ENCODE measurements around the gene RHAG. TPM values are rescaled to one million over a fixed set of nuclear protein-coding genes. Genes with fewer than 3 reads are reported as not detected.
"Not testable (repeated sequence)": the region's sequence is repeated elsewhere in the genome, so short reads cannot be mapped to it uniquely, and the experiment has no call there.

RHAG gene
- total RNA-seq, 2 donors from 2014 or later = not detected

- no peaks in the 10 kb centered on the region for H3K9me3 Mint-ChIP-seq
- H3K27ac Mint-ChIP-seq = no peak overlapping the region
- no peak for DNase-seq (ENCODE audit: low spot score in 2 of 2)
- H3K36me3 Mint-ChIP-seq = no peaks in the 10 kb centered on the region
- no peak for ATAC-seq
These were observed 9.6 kb upstream of the RHAG start for GRCh38 chr6:49646130-49646824.

DNA sequence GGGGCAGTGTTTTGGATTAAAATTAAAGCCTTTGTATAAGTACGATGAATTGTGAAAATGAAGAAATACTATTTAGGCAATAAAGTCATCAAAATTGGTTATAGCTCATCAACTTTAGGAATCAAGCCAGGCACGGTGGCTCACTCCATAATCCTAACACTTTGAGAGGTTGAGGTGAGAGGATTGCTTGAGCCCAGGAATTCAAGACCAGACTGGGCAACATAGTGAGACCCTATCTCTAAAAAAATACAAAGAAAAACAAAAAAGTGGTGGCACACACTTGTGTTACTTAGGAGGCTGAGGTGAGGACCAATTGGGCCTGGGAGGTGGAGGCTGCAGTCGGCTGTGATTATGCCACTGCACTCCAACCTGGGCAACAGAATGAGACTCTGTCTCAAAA is 8.5 kb upstream of the RHAG start:
- ATAC-seq = no peak
- H3K36me3 Mint-ChIP-seq = no peaks in the 10 kb centered on the region
- no peak overlapping the region for H3K27ac Mint-ChIP-seq
- no peaks in the 10 kb centered on the region for H3K9me3 Mint-ChIP-seq
- no peak for DNase-seq (ENCODE audit: low spot score in 2 of 2)

GRCh38 chr6:49639177-49639817 is 2.7 kb upstream of the RHAG start:
- no peak for DNase-seq (ENCODE audit: low spot score in 2 of 2)

DNA sequence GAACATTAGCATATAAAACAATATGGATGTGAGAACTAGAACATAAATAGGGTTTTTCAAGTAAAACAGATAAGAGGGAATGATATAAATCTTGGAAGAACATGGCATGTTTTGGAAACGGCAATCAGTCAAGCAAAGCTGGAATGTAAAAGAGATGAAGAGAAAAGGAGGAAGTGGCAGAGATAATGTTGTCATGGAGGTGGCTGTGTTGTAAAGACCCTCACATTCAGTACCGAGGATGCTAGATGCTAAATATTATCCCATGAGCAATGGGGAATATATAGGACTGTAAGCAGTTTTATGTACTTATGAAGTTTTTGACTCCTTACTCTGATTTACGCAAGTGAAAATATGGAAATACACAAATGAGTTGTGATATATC is 702 bp upstream of the RHAG start:
- Mint-ChIP-seq H3K27ac (no peak overlapping the region), H3K36me3 (no peaks in the 10 kb centered on the region), H3K9me3 (no peaks in the 10 kb centered on the region)
- DNase-seq (ENCODE audit: low spot score in 2 of 2) (no peak), ATAC-seq (no peak)

More at GRCh38 chr6:49639177-49639817, 2.7 kb upstream of the RHAG start:
- Mint-ChIP-seq H3K36me3 (no peaks in the 10 kb centered on the region), H3K27ac (no peak overlapping the region), H3K9me3 (no peaks in the 10 kb centered on the region)
- ATAC-seq = no peak

- no peaks in the 10 kb centered on the region for H3K36me3 Mint-ChIP-seq
- no peaks in the 10 kb centered on the region for H3K9me3 Mint-ChIP-seq
- DNase-seq (ENCODE audit: low spot score in 2 of 2) (no peak), ATAC-seq (no peak)
- H3K27ac Mint-ChIP-seq = no peak overlapping the region
These were observed 494 bp downstream of the RHAG start for GRCh38 chr6:49635978-49636712.

DNA sequence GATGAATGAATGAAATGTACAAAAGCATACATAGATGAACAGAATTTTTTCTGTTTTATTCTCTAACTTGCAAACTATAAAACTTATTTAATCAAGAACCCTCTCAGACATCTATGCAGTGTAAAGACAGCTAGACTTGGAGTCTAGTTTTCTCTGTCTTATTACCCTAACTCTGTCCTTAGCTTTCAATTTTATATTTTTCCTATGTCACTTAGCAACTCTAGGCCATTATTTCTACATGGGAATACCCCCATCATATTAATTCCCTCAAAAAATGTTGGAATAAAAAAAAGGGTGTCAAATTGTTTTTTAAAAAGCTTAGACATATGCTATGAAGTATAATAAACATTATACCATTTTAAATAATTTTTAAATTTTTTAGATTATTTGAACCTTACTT is 1.2 kb downstream of the RHAG start:
- Mint-ChIP-seq H3K27ac (no peak overlapping the region), H3K9me3 (no peaks in the 10 kb centered on the region), H3K36me3 (no peaks in the 10 kb centered on the region)
- DNase-seq (ENCODE audit: low spot score in 2 of 2) (no peak), ATAC-seq (no peak)

DNA sequence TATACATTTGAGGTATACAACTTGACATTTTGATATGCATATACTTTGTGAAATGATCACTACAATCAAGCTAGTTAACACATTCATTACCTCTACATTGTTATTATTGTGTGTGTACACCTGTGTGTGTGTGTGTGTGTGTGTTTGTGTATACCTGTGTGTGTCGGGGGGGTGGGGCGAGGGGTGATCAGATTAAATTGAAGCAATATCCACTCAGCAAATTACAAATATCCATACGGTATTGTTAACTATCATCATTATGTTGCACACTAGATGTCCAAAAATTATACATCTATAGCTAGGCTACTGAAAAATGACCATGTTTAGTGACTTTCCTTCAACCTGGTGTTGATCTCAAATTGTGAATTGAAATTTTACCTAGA is 1.8 kb downstream of the RHAG start:
- H3K36me3 Mint-ChIP-seq = no peaks in the 10 kb centered on the region
- DNase-seq (ENCODE audit: low spot score in 2 of 2) (no peak), ATAC-seq (no peak)
- H3K27ac Mint-ChIP-seq = no peak overlapping the region
- H3K9me3 Mint-ChIP-seq = peaks cover 0 to 4% of the 10 kb centered on the region in 2 donors

GRCh38 chr6:49634092-49634835 is 2.4 kb downstream of the RHAG start:
- H3K9me3 Mint-ChIP-seq = peaks cover 0 to 4% of the 10 kb centered on the region in 2 donors
- ATAC-seq = no peak

DNA sequence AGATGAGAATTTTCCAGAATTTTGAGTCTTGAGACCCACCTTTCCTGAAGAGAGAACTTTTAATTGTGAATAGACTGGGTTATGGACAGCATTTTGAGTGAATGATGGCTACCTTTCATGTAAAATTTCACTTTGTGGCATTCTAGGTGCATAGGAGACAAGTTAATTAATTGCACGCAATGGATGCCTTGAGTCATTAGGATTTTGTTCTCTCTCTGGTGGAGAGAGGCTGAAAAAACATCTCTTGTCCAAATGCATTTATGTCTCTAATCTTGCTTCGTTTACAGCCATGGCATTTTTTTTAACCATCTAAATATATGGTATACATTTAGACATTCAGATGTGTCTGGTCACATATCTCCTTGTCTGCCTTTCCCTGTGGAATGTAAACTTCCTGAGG is 3.1 kb downstream of the RHAG start:
- ATAC-seq = no peak
- H3K36me3 Mint-ChIP-seq = peaks cover 0 to 2% of the 10 kb centered on the region in 2 donors
- no peak for DNase-seq (ENCODE audit: low spot score in 2 of 2)
- no peak overlapping the region for H3K27ac Mint-ChIP-seq
- peaks cover 0 to 4% of the 10 kb centered on the region in 2 donors for H3K9me3 Mint-ChIP-seq

More at GRCh38 chr6:49634092-49634835, 2.4 kb downstream of the RHAG start:
- H3K27ac Mint-ChIP-seq = no peak overlapping the region
- DNase-seq (ENCODE audit: low spot score in 2 of 2) = no peak
- H3K36me3 Mint-ChIP-seq = no peaks in the 10 kb centered on the region

GRCh38 chr6:49632727-49633126 is 3.9 kb downstream of the RHAG start:
- ATAC-seq = no peak
- Mint-ChIP-seq H3K9me3 (peaks cover 0 to 4% of the 10 kb centered on the region in 2 donors), H3K36me3 (peaks cover 0 to 4% of the 10 kb centered on the region in 2 donors), H3K27ac (no peak overlapping the region)
- no peak for DNase-seq (ENCODE audit: low spot score in 2 of 2)

DNA sequence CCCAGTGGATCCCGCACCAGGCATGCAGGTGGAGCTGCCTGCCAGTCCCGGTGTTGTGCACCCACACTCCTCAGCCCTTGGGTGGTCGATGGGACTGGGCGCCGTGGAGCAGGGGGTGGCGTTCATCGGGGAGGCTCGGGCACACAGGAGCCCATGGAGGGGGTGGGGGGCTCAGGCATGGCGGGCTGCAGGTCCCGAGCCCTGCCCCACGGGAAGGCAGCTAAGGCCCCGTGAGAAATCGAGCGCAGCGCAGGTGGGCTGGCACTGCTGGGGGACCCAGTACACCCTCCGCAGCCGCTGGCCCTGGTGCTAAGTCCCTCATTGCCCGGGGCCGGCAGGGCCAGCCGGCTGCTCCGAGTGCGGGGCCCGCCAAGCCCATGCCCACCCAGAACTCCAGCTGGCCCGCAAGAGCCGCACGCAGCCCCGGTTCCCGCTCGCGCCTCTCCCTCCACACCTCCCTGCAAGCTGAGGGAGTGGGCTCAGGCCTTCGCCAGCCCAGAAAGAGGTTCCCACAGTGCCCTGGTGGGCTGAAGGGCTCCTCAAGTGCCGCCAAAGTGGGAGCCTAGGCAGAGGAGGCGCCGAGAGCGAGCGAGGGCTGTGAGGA is 7.1 kb downstream of the RHAG start:
- H3K27ac Mint-ChIP-seq; DNase-seq (ENCODE audit: low spot score in 2 of 2); H3K36me3 Mint-ChIP-seq; ATAC-seq: not testable (repeated sequence)
- H3K9me3 Mint-ChIP-seq = peaks cover 0 to 10% of the 10 kb centered on the region in 2 donors

DNA sequence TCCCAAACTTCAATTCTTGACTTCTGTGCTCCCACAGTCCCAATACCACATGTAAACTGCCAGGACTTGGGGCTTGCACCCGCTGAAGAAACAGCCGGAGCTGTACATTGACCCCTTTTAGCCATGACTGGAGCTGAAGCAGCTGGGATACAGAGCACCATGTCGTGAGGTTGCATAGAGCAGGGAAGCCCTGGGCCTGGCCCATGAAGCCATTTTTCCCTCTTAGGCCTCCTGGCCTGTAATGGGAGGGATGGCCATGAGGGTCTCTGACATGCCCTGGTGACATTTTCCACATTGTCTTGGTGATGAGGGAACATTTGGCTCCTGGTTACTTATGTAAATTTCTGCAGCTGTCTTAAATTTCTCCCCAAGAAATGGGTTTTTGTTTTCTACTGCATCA is 9.8 kb downstream of the RHAG start:
- peaks cover 0 to 10% of the 10 kb centered on the region in 2 donors for H3K9me3 Mint-ChIP-seq
- DNase-seq (ENCODE audit: low spot score in 2 of 2) (no peak), ATAC-seq (no peak)
- H3K27ac Mint-ChIP-seq = no peak overlapping the region
- H3K36me3 Mint-ChIP-seq = peaks cover 0 to 4% of the 10 kb centered on the region in 2 donors

GRCh38 chr6:49618257-49618656 is 18.4 kb downstream of the RHAG start:
- Mint-ChIP-seq H3K27ac (no peak overlapping the region), H3K9me3 (no peaks in the 10 kb centered on the region), H3K36me3 (no peaks in the 10 kb centered on the region)
- ATAC-seq (no peak), DNase-seq (ENCODE audit: low spot score in 2 of 2) (no peak)

DNA sequence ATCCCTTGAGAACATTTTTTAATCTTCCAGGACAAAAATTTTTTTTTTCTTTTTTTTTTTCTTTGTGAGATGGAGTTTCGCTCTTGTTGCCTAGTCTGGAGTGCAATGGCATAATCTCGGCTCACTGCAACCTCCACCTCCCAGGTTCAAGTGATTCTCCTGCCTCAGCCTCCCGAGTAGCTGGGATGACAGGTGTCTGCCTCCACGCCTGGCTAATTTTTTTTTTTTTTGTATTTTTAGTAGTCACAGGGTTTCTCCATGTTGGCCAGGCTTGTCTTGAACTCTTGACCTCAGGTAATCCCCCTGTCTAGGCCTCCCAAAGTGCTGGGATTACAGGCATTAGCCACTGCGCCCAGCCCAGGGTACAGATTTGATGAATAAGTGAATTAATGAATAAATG is 22.5 kb downstream of the RHAG start:
- not testable (repeated sequence) for ATAC-seq; H3K27ac Mint-ChIP-seq; H3K9me3 Mint-ChIP-seq; H3K36me3 Mint-ChIP-seq; DNase-seq (ENCODE audit: low spot score in 2 of 2)

GRCh38 chr6:49609285-49609684 is 27.4 kb downstream of the RHAG start:
- ATAC-seq = no peak
- no peak overlapping the region for H3K27ac Mint-ChIP-seq
- no peaks in the 10 kb centered on the region for H3K9me3 Mint-ChIP-seq
- DNase-seq (ENCODE audit: low spot score in 2 of 2) = no peak
- no peaks in the 10 kb centered on the region for H3K36me3 Mint-ChIP-seq

- H3K36me3 Mint-ChIP-seq; ATAC-seq; H3K9me3 Mint-ChIP-seq; H3K27ac Mint-ChIP-seq; DNase-seq (ENCODE audit: low spot score in 2 of 2): not testable (repeated sequence)
These were observed 28.4 kb downstream of the RHAG start for GRCh38 chr6:49608275-49608674.

Data from activated naive CD4-positive, alpha-beta T cell treated with anti-CD3 and anti-CD28 coated beads, Interleukin-2, amount 50 U/mL, for 72 hours (primary cell).